Measurements from ENCODE around the gene NKIRAS1.
"Not testable (repeated sequence)": the region's sequence is repeated elsewhere in the genome, so short reads cannot be mapped to it uniquely, and the experiment has no call there.

NKIRAS1 gene

GRCh38 chr3:23913873-23914743 is 2.7 kb downstream of the NKIRAS1 start:
- Histone ChIP-seq H3K4me1 (ENCODE audit: low read depth, poor library complexity, severe bottlenecking) (peaks cover 31% of the 10 kb centered on the region), H3K79me2 (ENCODE audit: insufficient read depth, low read depth) (peaks cover 21% of the 10 kb centered on the region), H4K20me1 (ENCODE audit: insufficient read depth) (peaks cover 3% of the 10 kb centered on the region; the same call in 1 of the 2 replicates), H2AFZ (ENCODE audit: low read depth) (no peak overlapping the region), H3K27me3 (ENCODE audit: insufficient read depth, low read depth) (no peaks in the 10 kb centered on the region), H3K9ac (no peak overlapping the region), H3K27ac (no peak overlapping the region), H3K36me3 (ENCODE audit: insufficient read depth) (peaks cover 7% of the 10 kb centered on the region; the same call in 1 of the 2 replicates), H3K4me2 (peak overlapping the region; percentile 49), H3K4me3 (IDR thresholded peaks at IDR 0.05; ENCODE audit: insufficient read depth, low read depth, low read length) (no peak overlapping the region)
- TF ChIP-seq, protein P1, sequence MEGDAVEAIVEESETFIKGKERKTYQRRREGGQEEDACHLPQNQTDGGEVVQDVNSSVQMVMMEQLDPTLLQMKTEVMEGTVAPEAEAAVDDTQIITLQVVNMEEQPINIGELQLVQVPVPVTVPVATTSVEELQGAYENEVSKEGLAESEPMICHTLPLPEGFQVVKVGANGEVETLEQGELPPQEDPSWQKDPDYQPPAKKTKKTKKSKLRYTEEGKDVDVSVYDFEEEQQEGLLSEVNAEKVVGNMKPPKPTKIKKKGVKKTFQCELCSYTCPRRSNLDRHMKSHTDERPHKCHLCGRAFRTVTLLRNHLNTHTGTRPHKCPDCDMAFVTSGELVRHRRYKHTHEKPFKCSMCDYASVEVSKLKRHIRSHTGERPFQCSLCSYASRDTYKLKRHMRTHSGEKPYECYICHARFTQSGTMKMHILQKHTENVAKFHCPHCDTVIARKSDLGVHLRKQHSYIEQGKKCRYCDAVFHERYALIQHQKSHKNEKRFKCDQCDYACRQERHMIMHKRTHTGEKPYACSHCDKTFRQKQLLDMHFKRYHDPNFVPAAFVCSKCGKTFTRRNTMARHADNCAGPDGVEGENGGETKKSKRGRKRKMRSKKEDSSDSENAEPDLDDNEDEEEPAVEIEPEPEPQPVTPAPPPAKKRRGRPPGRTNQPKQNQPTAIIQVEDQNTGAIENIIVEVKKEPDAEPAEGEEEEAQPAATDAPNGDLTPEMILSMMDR (conservative IDR thresholded peaks at IDR 0.05; ENCODE audit: low read depth, low read length): no peak

GRCh38 chr3:23913182-23913581 is 3.6 kb downstream of the NKIRAS1 start:
- Histone ChIP-seq H3K4me3 (IDR thresholded peaks at IDR 0.05; ENCODE audit: insufficient read depth, low read depth, low read length) (no peak overlapping the region), H3K4me2 (peak overlapping the region; percentile 49), H2AFZ (ENCODE audit: low read depth) (no peak overlapping the region), H3K9ac (no peak overlapping the region), H3K79me2 (ENCODE audit: insufficient read depth, low read depth) (peaks cover 14% of the 10 kb centered on the region), H4K20me1 (ENCODE audit: insufficient read depth) (no peaks in the 10 kb centered on the region), H3K27ac (no peak overlapping the region), H3K27me3 (ENCODE audit: insufficient read depth, low read depth) (no peaks in the 10 kb centered on the region), H3K4me1 (ENCODE audit: low read depth, poor library complexity, severe bottlenecking) (peaks cover 26% of the 10 kb centered on the region), H3K36me3 (ENCODE audit: insufficient read depth) (peaks cover 3% of the 10 kb centered on the region; the same call in 1 of the 2 replicates)
- TF ChIP-seq, protein P1 (conservative IDR thresholded peaks at IDR 0.05; ENCODE audit: low read depth, low read length): no peak

DNA sequence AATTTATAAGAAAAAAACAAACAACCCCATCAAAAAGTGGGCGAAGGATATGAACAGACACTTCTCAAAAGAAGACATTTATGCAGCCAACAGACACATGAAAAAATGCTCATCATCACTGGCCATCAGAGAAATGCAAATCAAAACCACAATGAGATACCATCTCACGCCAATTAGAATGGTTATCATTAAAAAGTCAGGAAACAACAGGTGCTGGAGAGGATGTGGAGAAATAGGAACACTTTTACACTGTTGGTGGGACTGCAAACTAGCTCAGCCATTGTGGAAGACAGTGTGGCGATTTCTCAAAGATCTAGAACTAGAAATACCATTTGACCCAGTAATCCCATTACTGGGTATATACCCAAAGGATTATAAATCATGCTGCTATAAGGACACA is 4.5 kb downstream of the NKIRAS1 start:
- H3K9ac ChIP-seq; H3K79me2 ChIP-seq (ENCODE audit: insufficient read depth, low read depth); H3K4me2 ChIP-seq: not testable (repeated sequence)

GRCh38 chr3:23911397-23911796 is 5.4 kb downstream of the NKIRAS1 start:
- Histone ChIP-seq H3K4me3 (IDR thresholded peaks at IDR 0.05; ENCODE audit: insufficient read depth, low read depth, low read length) (no peak overlapping the region), H3K36me3 (ENCODE audit: insufficient read depth) (no peaks in the 10 kb centered on the region), H3K4me2 (no peak overlapping the region), H3K79me2 (ENCODE audit: insufficient read depth, low read depth) (no peaks in the 10 kb centered on the region), H3K27me3 (ENCODE audit: insufficient read depth, low read depth) (no peaks in the 10 kb centered on the region), H3K27ac (no peak overlapping the region), H4K20me1 (ENCODE audit: insufficient read depth) (no peaks in the 10 kb centered on the region), H3K9ac (no peak overlapping the region), H3K4me1 (ENCODE audit: low read depth, poor library complexity, severe bottlenecking) (peaks cover 26% of the 10 kb centered on the region), H2AFZ (ENCODE audit: low read depth) (no peak overlapping the region)
- TF ChIP-seq, protein P1 (conservative IDR thresholded peaks at IDR 0.05; ENCODE audit: low read depth, low read length): no peak

More for the DNA sequence above, 4.5 kb downstream of the NKIRAS1 start:
- H3K27ac ChIP-seq; H3K36me3 ChIP-seq (ENCODE audit: insufficient read depth); H2AFZ ChIP-seq (ENCODE audit: low read depth); H3K4me3 ChIP-seq (IDR thresholded peaks at IDR 0.05; ENCODE audit: insufficient read depth, low read depth, low read length); H4K20me1 ChIP-seq (ENCODE audit: insufficient read depth); H3K27me3 ChIP-seq (ENCODE audit: insufficient read depth, low read depth): not testable (repeated sequence)
- H3K4me1 ChIP-seq (ENCODE audit: low read depth, poor library complexity, severe bottlenecking): peaks cover 26% of the 10 kb centered on the region

GRCh38 chr3:23909341-23909740 is 7.4 kb downstream of the NKIRAS1 start:
- TF ChIP-seq, protein P1 (conservative IDR thresholded peaks at IDR 0.05; ENCODE audit: low read depth, low read length): no peak
- no peak overlapping the region for H3K9ac ChIP-seq
- no peaks in the 10 kb centered on the region for H4K20me1 ChIP-seq (ENCODE audit: insufficient read depth)
- no peaks in the 10 kb centered on the region for H3K27me3 ChIP-seq (ENCODE audit: insufficient read depth, low read depth)
- H3K27ac ChIP-seq: no peak overlapping the region
- no peak overlapping the region for H2AFZ ChIP-seq (ENCODE audit: low read depth)
- H3K4me1 ChIP-seq (ENCODE audit: low read depth, poor library complexity, severe bottlenecking): peaks cover 14% of the 10 kb centered on the region
- no peaks in the 10 kb centered on the region for H3K79me2 ChIP-seq (ENCODE audit: insufficient read depth, low read depth)
- no peak overlapping the region for H3K4me2 ChIP-seq
- no peak overlapping the region for H3K4me3 ChIP-seq (IDR thresholded peaks at IDR 0.05; ENCODE audit: insufficient read depth, low read depth, low read length)
- no peaks in the 10 kb centered on the region for H3K36me3 ChIP-seq (ENCODE audit: insufficient read depth)
